Stimulated activated naive CD8-positive, alpha-beta T cell treated with anti-CD3 and anti-CD28 coated beads, Interleukin-15, amount 100 ng/mL, for 72 hours (primary cell): ENCODE results near the gene UBL4B.

Source experiments
- ATAC-seq: fragments of 150-1000 bp; cut with Tn5 transposase; 2 replicates; pipeline ENCODE4 v1.10.0; 2021; ENCODE audit warnings: mild to moderate bottlenecking, moderate library complexity
- DNase-seq, 2 donors: peaks; one replicate each; pipeline ENCODE4 v3.0.0; 2021 to 2022
- H3K27ac Mint-ChIP-seq, 2 donors: one replicate each; pipeline ENCODE4 v1.8.0; 2022; ENCODE audit warnings: mild to moderate bottlenecking in 2 of 2, mixed read lengths in 2 of 2, moderate library complexity in 2 of 2
- H3K27me3 Mint-ChIP-seq: one replicate; pipeline ENCODE4 v1.8.0; 2022; ENCODE audit warnings: mixed read lengths
- H3K4me1 Mint-ChIP-seq: one replicate; pipeline ENCODE4 v1.8.0; 2022; ENCODE audit warnings: mild to moderate bottlenecking, mixed read lengths
- H3K4me3 Mint-ChIP-seq, 2 donors: one replicate each; pipeline ENCODE4 v1.8.0; 2022; ENCODE audit warnings: mild to moderate bottlenecking in 2 of 2, mixed read lengths in 2 of 2, moderate library complexity in 1 of 2
- H3K9me3 Mint-ChIP-seq, 2 donors: one replicate each; pipeline ENCODE4 v1.8.0; 2022; ENCODE audit warnings: mixed read lengths in 2 of 2

UBL4B gene

GRCh38 chr1:110123224-110123623 is 11.0 kb downstream of the UBL4B start:
- Mint-ChIP-seq H3K4me1 (peaks cover 12% of the 10 kb centered on the region), H3K27ac (no peak overlapping the region), H3K27me3 (peaks cover 43% of the 10 kb centered on the region), H3K4me3 (no peak overlapping the region), H3K9me3 (peaks cover 13% of the 10 kb centered on the region in 2 donors)
- ATAC-seq, result no peak
- no peak for DNase-seq

- DNase-seq (no peak), ATAC-seq (no peak)
- H3K27ac Mint-ChIP-seq, result no peak overlapping the region
- H3K27me3 Mint-ChIP-seq, result peaks cover 69% of the 10 kb centered on the region
- peaks cover 10% of the 10 kb centered on the region for H3K4me1 Mint-ChIP-seq
- H3K4me3 Mint-ChIP-seq, result no peak overlapping the region
- peaks cover 5% of the 10 kb centered on the region in 2 donors for H3K9me3 Mint-ChIP-seq
Measured at GRCh38 chr1:110125810-110126209, 13.6 kb downstream of the UBL4B start.

DNA sequence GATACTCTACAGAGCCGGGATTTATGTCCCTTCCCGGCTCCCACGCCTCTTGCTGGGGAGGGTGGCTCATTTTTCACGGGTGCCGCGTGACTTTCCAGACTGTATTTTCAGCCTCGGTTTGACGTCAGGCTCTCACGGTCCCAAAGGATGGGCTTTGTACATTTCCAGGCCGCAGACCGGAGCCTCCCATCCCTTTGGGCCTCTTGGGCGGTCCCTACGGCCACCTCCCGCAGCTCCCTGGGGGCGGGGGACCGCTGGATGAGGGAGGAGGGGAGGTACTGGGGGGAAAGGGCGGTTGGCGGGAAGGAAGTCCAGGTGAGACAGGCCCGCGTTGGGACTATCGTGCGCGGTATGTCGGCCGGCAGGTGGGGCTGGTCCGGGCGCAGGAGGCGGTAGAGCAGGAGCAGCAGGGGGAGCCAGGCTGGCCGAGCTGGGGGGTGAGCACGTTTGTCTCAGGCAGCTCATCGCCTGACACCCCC is 17.9 kb downstream of the UBL4B start:
- DNase-seq, result no peak
- Mint-ChIP-seq H3K27ac (no peak overlapping the region), H3K4me3 (peak overlapping the region in 1 of 2 donors; percentile 38), H3K9me3 (peaks cover 0 to 4% of the 10 kb centered on the region in 2 donors), H3K4me1 (peaks cover 12% of the 10 kb centered on the region), H3K27me3 (peaks cover 63% of the 10 kb centered on the region)
- peak; percentile 53 for ATAC-seq

DNA sequence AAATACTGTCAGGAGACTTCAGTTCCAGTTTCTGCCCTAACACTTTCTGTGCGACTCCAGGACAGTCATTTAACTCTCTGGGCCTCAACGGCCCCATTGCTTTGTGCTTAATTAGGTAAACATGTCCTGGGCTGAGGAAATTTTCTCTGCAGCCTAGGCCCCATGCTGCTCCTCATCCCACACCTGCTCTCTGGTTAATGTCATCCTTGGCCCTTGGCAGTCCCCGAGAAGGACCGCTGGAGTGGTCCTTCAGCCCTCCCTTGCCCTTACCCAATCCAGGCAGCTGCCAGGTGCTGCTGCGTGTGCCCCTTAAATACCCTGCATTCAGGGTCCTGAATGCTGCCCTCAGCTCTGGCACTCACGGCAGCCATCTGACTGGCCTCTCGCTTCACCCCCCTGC is 18.7 kb downstream of the UBL4B start:
- Mint-ChIP-seq H3K27me3 (peaks cover 63% of the 10 kb centered on the region), H3K4me3 (no peak overlapping the region), H3K4me1 (peaks cover 15% of the 10 kb centered on the region), H3K27ac (no peak overlapping the region), H3K9me3 (peaks cover 0 to under 1% of the 10 kb centered on the region in 2 donors)
- ATAC-seq (no peak), DNase-seq (no peak)

DNA sequence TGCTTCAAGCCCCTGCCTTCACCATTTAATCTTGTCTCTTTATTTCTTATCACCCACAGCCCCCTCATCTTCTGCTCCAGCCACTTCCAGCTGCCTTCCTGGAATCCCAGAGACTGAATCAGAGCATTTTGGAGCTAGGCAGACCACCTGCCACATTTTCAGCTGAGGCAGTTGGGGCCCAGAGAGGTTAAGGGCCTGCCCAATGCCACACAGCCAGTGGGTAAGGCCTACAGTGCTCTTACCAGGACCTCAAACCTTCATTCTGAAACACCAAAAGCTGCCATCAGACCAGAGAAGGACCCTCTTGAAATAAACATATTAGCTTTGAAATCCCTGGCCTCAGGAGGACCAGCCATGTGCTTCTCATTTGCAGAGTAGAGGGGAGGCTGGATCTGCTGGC is 20.4 kb downstream of the UBL4B start:
- H3K27me3 Mint-ChIP-seq, result peaks cover 75% of the 10 kb centered on the region
- ATAC-seq (no peak), DNase-seq (no peak)
- no peaks in the 10 kb centered on the region for H3K9me3 Mint-ChIP-seq
- H3K4me3 Mint-ChIP-seq, result no peak overlapping the region
- peaks cover 29% of the 10 kb centered on the region for H3K4me1 Mint-ChIP-seq
- no peak overlapping the region for H3K27ac Mint-ChIP-seq

DNA sequence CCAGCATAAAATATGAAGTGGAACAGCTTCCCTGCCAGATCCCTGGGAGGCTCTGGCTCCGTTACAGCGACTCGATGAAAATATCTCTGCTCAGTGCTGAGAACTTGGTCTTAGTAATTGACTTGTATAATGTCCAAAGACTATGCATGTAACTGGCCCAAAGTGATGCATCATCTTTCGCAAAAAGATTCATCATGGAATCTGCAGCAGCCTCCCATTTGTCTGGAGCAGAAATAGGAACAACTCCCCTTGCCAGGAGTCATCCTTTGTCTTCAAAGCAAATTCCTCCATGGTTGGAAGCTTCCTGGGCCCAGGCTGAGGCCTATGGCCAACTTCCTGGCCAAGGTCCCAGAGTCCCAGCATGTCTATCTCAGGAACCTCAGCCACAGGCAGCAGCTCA is 21.2 kb downstream of the UBL4B start:
- H3K9me3 Mint-ChIP-seq, result no peaks in the 10 kb centered on the region
- peaks cover 32% of the 10 kb centered on the region for H3K4me1 Mint-ChIP-seq
- no peak overlapping the region for H3K27ac Mint-ChIP-seq
- peaks cover 72% of the 10 kb centered on the region for H3K27me3 Mint-ChIP-seq
- no peak for DNase-seq
- no peak for ATAC-seq
- H3K4me3 Mint-ChIP-seq, result no peak overlapping the region

DNA sequence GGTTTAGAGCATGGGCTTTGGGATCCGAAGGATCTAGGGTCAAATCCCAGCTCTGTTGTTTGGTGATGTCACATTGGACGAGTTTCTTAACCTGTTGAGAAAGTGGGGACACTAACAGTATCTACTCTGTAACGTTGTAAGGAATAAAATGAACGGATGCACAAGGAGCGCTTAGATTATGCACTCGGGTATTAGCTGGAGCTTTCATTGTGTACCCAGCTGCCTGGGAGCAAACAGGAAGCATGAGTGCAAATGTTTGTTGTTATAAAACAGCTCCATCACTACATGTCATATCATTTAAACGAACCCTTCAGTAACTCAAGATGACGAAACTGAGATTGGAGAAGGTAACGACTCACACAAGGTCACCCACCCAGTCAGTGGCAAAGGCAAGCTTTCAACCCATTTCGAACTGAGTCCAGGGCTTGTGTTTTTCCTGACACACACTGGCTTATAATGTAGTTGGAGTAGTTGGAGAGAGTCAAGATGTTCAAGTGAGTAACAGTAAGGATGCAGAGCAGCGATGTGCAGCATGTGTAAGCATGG is 21.9 kb downstream of the UBL4B start:
- DNase-seq (no peak), ATAC-seq (no peak)
- peaks cover 32% of the 10 kb centered on the region for H3K4me1 Mint-ChIP-seq
- no peak overlapping the region for H3K27ac Mint-ChIP-seq
- peaks cover 71% of the 10 kb centered on the region for H3K27me3 Mint-ChIP-seq
- no peak overlapping the region for H3K4me3 Mint-ChIP-seq
- no peaks in the 10 kb centered on the region for H3K9me3 Mint-ChIP-seq

DNA sequence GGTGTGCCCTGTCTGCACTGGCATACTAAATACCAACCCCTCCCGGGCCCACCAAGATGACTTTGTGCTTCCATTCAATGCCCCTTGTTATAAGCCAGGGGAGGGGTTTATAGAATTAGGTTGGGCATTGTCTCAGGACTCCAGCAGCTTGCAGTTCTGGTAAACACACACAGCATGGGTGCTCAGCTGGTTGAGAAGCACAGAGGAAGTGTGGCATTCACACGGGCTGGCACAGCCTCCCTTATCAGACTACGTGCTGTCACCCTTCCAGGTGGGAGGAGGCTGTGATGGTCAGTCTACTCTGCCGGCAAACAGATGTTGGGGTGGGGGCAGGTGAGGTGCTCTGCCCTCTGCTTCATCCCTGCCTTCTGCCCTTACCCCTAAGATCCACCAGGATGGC is 23.0 kb downstream of the UBL4B start:
- Mint-ChIP-seq H3K27me3 (peaks cover 66% of the 10 kb centered on the region), H3K9me3 (no peaks in the 10 kb centered on the region), H3K4me3 (no peak overlapping the region), H3K4me1 (peaks cover 29% of the 10 kb centered on the region), H3K27ac (no peak overlapping the region)
- ATAC-seq (no peak), DNase-seq (no peak)

DNA sequence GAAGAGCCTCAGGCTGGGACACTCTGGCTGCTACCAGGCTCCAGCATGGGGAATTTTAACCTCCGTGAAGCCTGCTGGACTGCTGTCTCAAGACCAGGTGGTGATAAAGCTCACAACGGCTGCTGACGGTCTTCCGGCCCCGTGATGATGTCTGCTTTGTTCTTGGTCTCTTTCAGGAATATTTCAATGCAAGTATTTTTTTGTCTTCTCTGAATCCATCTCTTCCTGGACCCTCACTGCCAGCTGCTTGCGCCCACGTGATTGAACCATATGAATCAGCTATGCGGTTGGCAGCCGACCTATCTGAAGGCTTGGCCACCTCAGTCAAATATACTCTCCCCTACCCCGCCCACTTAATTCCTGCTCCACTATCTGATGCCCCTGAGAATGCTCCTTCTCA is 23.4 kb downstream of the UBL4B start:
- no peak overlapping the region for H3K27ac Mint-ChIP-seq
- peaks cover 63% of the 10 kb centered on the region for H3K27me3 Mint-ChIP-seq
- H3K4me3 Mint-ChIP-seq, result no peak overlapping the region
- peaks cover 25% of the 10 kb centered on the region for H3K4me1 Mint-ChIP-seq
- no peak for DNase-seq
- no peak for ATAC-seq
- no peaks in the 10 kb centered on the region for H3K9me3 Mint-ChIP-seq

- H3K9me3 Mint-ChIP-seq, result no peaks in the 10 kb centered on the region
- peaks cover 20% of the 10 kb centered on the region for H3K4me1 Mint-ChIP-seq
- H3K27me3 Mint-ChIP-seq, result peaks cover 61% of the 10 kb centered on the region
- ATAC-seq (peak; percentile 39), DNase-seq (peak in 1 of 2 donors; percentile 35)
- H3K4me3 Mint-ChIP-seq, result no peak overlapping the region
- H3K27ac Mint-ChIP-seq, result no peak overlapping the region
Measured at GRCh38 chr1:110136911-110137310, 24.7 kb downstream of the UBL4B start.

GRCh38 chr1:110138956-110139355 is 26.7 kb downstream of the UBL4B start:
- no peak overlapping the region for H3K27ac Mint-ChIP-seq
- DNase-seq, result no peak

GRCh38 chr1:110144366-110144765 is 32.1 kb downstream of the UBL4B start:
- DNase-seq (no peak), ATAC-seq (no peak)
- Mint-ChIP-seq H3K27me3 (peaks cover 28% of the 10 kb centered on the region), H3K27ac (no peak overlapping the region), H3K4me3 (no peak overlapping the region), H3K4me1 (no peaks in the 10 kb centered on the region), H3K9me3 (no peaks in the 10 kb centered on the region)

More at GRCh38 chr1:110138956-110139355, 26.7 kb downstream of the UBL4B start:
- Mint-ChIP-seq H3K4me1 (peaks cover 20% of the 10 kb centered on the region), H3K4me3 (no peak overlapping the region), H3K27me3 (peaks cover 64% of the 10 kb centered on the region), H3K9me3 (no peaks in the 10 kb centered on the region)
- no peak for ATAC-seq

- ATAC-seq (no peak), DNase-seq (no peak)
- Mint-ChIP-seq H3K4me1 (no peaks in the 10 kb centered on the region), H3K4me3 (no peak overlapping the region), H3K27me3 (peaks cover 23% of the 10 kb centered on the region), H3K27ac (no peak overlapping the region), H3K9me3 (no peaks in the 10 kb centered on the region)
Measured at GRCh38 chr1:110148961-110149360, 36.7 kb downstream of the UBL4B start.

DNA sequence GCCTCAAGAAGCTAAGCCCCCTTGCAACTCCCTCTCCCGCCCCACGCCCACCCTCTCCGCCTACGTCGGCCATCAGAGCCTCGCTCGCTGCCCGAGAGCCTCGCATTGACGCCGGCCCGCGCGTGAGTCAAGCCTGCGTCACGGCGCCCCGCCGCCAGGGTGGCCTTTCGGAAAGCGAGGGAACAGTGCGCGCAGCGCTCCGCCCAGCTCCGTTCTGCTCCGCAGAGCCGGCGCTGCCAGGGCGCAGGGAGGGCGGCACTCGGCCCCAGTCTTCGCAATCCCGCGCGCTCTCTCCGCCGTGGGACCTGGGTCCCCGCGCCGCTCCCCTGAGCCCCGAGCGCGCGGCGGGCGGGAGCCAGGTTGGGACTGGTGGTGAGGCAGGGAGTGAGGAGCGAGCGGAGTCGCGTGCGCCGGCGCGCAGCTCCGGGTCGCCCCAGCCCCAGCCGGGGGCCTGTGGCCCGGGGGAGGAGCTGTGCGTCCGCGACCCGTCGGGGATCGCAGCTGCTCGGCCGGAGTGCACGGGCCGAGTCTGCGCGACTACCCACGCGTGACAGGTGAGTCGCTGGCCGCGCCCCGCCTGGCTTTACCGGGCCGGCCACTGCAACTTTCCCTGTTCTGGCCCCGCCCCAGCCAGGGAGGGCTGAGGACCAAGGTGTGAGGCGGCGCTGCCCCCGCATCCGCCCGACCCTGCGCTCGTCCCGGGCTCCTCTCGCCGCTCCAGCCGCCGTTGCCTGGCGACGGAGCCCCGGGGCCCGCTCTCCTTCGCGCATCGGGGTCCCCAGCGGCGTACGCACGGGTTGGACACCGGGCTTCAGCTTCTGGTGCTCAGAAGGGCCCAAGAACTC is 38.3 kb downstream of the UBL4B start, which contains the start of gene SLC6A17:
Gene SLC6A17, plus strand, starts transcription at position 165 of the 845 bp plus-strand sequence. CDS start 16,436 bp downstream, outside the sequence.
- DNase-seq, result peak; percentile 32 to 35
- Mint-ChIP-seq H3K27ac (no peak within 1 kb of the TSS), H3K4me1 (no peaks in the 10 kb centered on the region), H3K9me3 (no peaks in the 10 kb centered on the region), H3K4me3 (peak within 1 kb of the TSS in 1 of 2 donors; percentile 37), H3K27me3 (peaks cover 39% of the 10 kb centered on the region)
- peak; percentile 85 for ATAC-seq

DNA sequence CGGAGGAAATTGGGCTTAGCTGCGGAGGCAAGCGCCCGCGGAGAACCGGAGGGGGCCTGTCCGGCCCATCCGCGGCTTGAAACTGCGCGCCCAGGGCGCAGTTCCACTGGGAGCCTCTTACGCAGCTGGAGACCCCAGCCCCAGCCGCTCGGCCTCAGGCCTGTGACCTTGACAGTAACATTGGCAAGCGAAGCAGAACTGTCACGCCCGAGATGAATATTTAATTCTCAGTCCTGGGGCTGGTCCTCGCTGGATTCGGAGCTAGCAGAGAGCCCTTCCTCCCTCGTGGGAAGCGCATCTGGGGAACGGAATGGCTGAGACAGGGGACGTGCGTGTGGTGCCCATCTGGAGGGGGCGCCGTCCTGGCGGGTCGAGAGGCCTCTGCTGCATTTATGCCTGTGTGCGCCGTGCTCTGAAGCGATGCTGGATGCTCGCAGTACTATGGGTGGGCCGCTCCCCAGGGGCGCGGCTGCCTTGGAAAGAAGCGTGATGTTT is 39.0 kb downstream of the UBL4B start:
- Mint-ChIP-seq H3K9me3 (no peaks in the 10 kb centered on the region), H3K4me1 (no peaks in the 10 kb centered on the region), H3K27ac (no peak overlapping the region), H3K27me3 (peaks cover 46% of the 10 kb centered on the region), H3K4me3 (peak overlapping the region in 1 of 2 donors; percentile 37)
- DNase-seq (no peak), ATAC-seq (no peak)

DNA sequence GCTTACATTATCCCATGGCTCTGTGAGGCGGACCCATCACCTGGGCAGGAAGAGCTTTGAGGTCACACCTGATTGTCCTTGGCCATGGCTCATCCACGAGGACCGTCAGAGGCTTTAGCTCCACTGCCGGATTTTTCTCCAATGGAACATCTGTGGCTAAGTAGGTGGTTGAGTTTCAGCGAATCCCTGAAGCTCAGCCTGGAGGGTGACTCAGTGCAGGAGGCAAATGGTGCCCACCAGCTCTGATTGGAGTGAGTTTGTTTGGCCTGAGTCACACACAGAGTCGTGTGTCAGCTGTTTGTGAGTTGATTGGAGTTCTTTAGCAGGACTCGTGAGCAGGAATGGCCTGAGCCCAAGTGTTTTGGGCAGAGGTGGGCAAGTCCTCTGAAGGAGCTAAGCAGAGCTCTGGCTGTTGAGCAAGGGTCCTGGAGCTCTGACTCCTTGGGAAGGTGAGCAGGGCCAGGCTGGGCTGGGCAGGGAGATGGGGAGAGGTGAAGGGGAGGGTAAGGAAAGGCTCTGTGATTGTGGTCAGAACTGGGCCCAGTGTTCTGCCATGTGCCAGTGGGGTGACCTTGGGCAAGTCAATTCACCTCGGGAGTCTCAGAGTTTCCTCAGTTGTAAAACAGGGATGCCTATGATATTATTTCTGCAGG is 40.0 kb downstream of the UBL4B start:
- no peaks in the 10 kb centered on the region for H3K9me3 Mint-ChIP-seq
- peaks cover 55% of the 10 kb centered on the region for H3K27me3 Mint-ChIP-seq
- H3K4me3 Mint-ChIP-seq, result no peak overlapping the region
- DNase-seq (no peak), ATAC-seq (no peak)
- H3K27ac Mint-ChIP-seq, result no peak overlapping the region
- no peaks in the 10 kb centered on the region for H3K4me1 Mint-ChIP-seq
